SK-N-SH (cell line): ENCODE measurements around the gene SRSF6.

Source experiments
- CTCF ChIP-seq: fragments of 200-600 bp; sonication (generic); IDR thresholded peaks from 2 replicates; pipeline ENCODE4 v1.6.1; 2017; ENCODE audit warnings: antibody characterized with exemption, mild to moderate bottlenecking, moderate library complexity
- EP300 ChIP-seq, 2 experiments: IDR thresholded peaks; 2 replicates each; pipeline versions ENCODE4 v1.4.0 to v1.6.1; 2012; ENCODE audit warnings: borderline replicate concordance in 1 of 2, low read depth in 1 of 2, low read length in 1 of 2
- FOXM1 ChIP-seq: IDR thresholded peaks from 2 replicates; pipeline ENCODE4 v1.4.0; 2012; ENCODE audit warnings: low read depth, mild to moderate bottlenecking
- GABPA ChIP-seq: IDR thresholded peaks from 2 replicates; pipeline ENCODE4 v1.4.0; 2012; ENCODE audit warnings: low read depth, mild to moderate bottlenecking
- POLR2AphosphoS5 ChIP-seq: IDR thresholded peaks from 2 replicates; pipeline ENCODE4 v1.6.1; 2012; ENCODE audit warnings: low read depth, low read length
- REST ChIP-seq: IDR thresholded peaks from 2 replicates; pipeline ENCODE4 v1.6.1; 2012; ENCODE audit warnings: mild to moderate bottlenecking, low read depth, low read length, moderate library complexity
- SMC3 ChIP-seq: IDR thresholded peaks from 2 replicates; pipeline ENCODE4 v1.6.1; 2012; ENCODE audit warnings: low read depth, low read length, improper control_type of control experiment
- TAF1 ChIP-seq: IDR thresholded peaks from 2 replicates; pipeline ENCODE4 v1.6.1; 2012; ENCODE audit warnings: low read depth, mild to moderate bottlenecking, low read length, moderate library complexity, borderline replicate concordance
- TEAD4 ChIP-seq: IDR thresholded peaks from 2 replicates; pipeline ENCODE4 v1.4.0; 2012; ENCODE audit warnings: mild to moderate bottlenecking, borderline replicate concordance; ENCODE audit not compliant: insufficient read depth
- YY1 ChIP-seq: IDR thresholded peaks from 2 replicates; pipeline ENCODE4 v1.4.0; 2012; ENCODE audit warnings: low read depth, mild to moderate bottlenecking

GRCh38 chr20:43465625-43465943, 7.9 kb downstream of the SRSF6 start:
- TF ChIP-seq CTCF = no peak
- no peak for TF ChIP-seq SMC3
- no peak for TF ChIP-seq POLR2AphosphoS5
- no peak for TF ChIP-seq YY1
- TF ChIP-seq TEAD4 = no peak
- no peak for TF ChIP-seq GABPA
- no peak for TF ChIP-seq EP300 (IDR thresholded peaks at IDR 0.05; ENCODE audit: borderline replicate concordance in 1 of 2, low read depth in 1 of 2, low read length in 1 of 2)
- no peak for TF ChIP-seq REST
- no peak for TF ChIP-seq FOXM1
- TF ChIP-seq TAF1 = no peak
